ENCODE data around the gene TEX36.

- TF ChIP-seq CTCF (IDR thresholded peaks at IDR 0.05): no peak
- TF ChIP-seq EZH2 (IDR thresholded peaks at IDR 0.05): no peak
- no peak for TF ChIP-seq EZH2phosphoT487 (IDR thresholded peaks at IDR 0.05)
These were observed 16.7 kb upstream of the TEX36 start for GRCh38 chr10:125699562-125700143.
